ENCODE results near the gene PTPN11. TPM values are rescaled to one million over a fixed set of nuclear protein-coding genes. Genes with fewer than 3 reads are reported as not detected.

Gene PTPN11
- total RNA-seq, 4 donors from 2014 or later, result 90.6 to 136 (median 110) TPM

- Histone ChIP-seq H3K36me3 (no peaks in the 10 kb centered on the region), H3K27ac (no peak overlapping the region), H3K27me3 (peaks cover 0 to 3% of the 10 kb centered on the region in 2 donors), H3K9me3 (peaks cover 0 to 6% (median 0%) of the 10 kb centered on the region in 4 donors), H3K4me1 (no peaks in the 10 kb centered on the region), H3K4me3 (no peak overlapping the region)
- no peak for TF ChIP-seq CTCF (IDR thresholded peaks at IDR 0.05)
- no peak for TF ChIP-seq POLR2A (IDR thresholded peaks at IDR 0.05)
- no peak for TF ChIP-seq EP300 (IDR thresholded peaks at IDR 0.05)
- no peak for DNase-seq (ENCODE audit: low spot score in 2 of 2)
- 62 to 73% methylated on average over 2 of the region's 2 CpGs for WGBS, 2 donors
Measured at GRCh38 chr12:112538740-112539139, 120.0 kb downstream of the PTPN11 start.

GRCh38 chr12:112539221-112539620 lies 120.5 kb downstream of the PTPN11 start:
- TF ChIP-seq EP300 (IDR thresholded peaks at IDR 0.05), result no peak
- TF ChIP-seq CTCF (IDR thresholded peaks at IDR 0.05), result no peak
- TF ChIP-seq POLR2A (IDR thresholded peaks at IDR 0.05), result no peak
- Histone ChIP-seq H3K27me3 (peaks cover 0 to 3% of the 10 kb centered on the region in 2 donors), H3K9me3 (peaks cover 0 to 6% (median 0%) of the 10 kb centered on the region in 4 donors), H3K4me3 (no peak overlapping the region), H3K4me1 (no peaks in the 10 kb centered on the region), H3K36me3 (no peaks in the 10 kb centered on the region), H3K27ac (no peak overlapping the region)
- 55 to 65% methylated on average over 3 of the region's 3 CpGs for WGBS, 2 donors
- DNase-seq (ENCODE audit: low spot score in 2 of 2), result no peak

GRCh38 chr12:112540021-112540420 lies 121.3 kb downstream of the PTPN11 start:
- no peaks in the 10 kb centered on the region for H3K36me3 ChIP-seq
- H3K27ac ChIP-seq, result no peak overlapping the region
- DNase-seq (ENCODE audit: low spot score in 2 of 2), result no peak
- H3K4me1 ChIP-seq, result no peaks in the 10 kb centered on the region
- WGBS, 2 donors, result 42 to 51% methylated on average over 5 of the region's 5 CpGs
- no peak overlapping the region for H3K4me3 ChIP-seq
- no peak for TF ChIP-seq EP300 (IDR thresholded peaks at IDR 0.05)
- no peak for TF ChIP-seq POLR2A (IDR thresholded peaks at IDR 0.05)
- TF ChIP-seq CTCF (IDR thresholded peaks at IDR 0.05), result no peak
- H3K27me3 ChIP-seq, result peaks cover 0 to 3% of the 10 kb centered on the region in 2 donors
- peaks cover 0 to 6% (median 0%) of the 10 kb centered on the region in 4 donors for H3K9me3 ChIP-seq

- Histone ChIP-seq H3K4me3 (no peak overlapping the region), H3K9me3 (peaks cover 0 to 6% (median 0%) of the 10 kb centered on the region in 4 donors), H3K4me1 (no peaks in the 10 kb centered on the region), H3K36me3 (no peaks in the 10 kb centered on the region), H3K27me3 (peaks cover 0 to 3% of the 10 kb centered on the region in 2 donors), H3K27ac (no peak overlapping the region)
- no peak for DNase-seq (ENCODE audit: low spot score in 2 of 2)
- WGBS, 2 donors, result 42 to 55% methylated on average over 4 of the region's 4 CpGs
- TF ChIP-seq EP300 (IDR thresholded peaks at IDR 0.05) (no peak), POLR2A (IDR thresholded peaks at IDR 0.05) (no peak), CTCF (IDR thresholded peaks at IDR 0.05) (no peak)
Measured at GRCh38 chr12:112543751-112544150, 125.0 kb downstream of the PTPN11 start.

- Histone ChIP-seq H3K4me1 (no peaks in the 10 kb centered on the region), H3K36me3 (no peaks in the 10 kb centered on the region), H3K27ac (no peak overlapping the region), H3K9me3 (peaks cover 0 to 6% (median 0%) of the 10 kb centered on the region in 4 donors), H3K4me3 (no peak overlapping the region), H3K27me3 (no peaks in the 10 kb centered on the region)
- no peak for DNase-seq (ENCODE audit: low spot score in 2 of 2)
- 87 to 88% methylated on average over 6 of the region's 6 CpGs for WGBS, 2 donors
- TF ChIP-seq POLR2A (IDR thresholded peaks at IDR 0.05), result no peak
- TF ChIP-seq EP300 (IDR thresholded peaks at IDR 0.05), result no peak
- TF ChIP-seq CTCF (IDR thresholded peaks at IDR 0.05), result no peak
Measured at GRCh38 chr12:112546339-112546738, 127.6 kb downstream of the PTPN11 start.

Measured in tibial nerve (tissue), 4 donors.